IMR-90 (cell line): ENCODE measurements around the gene PHOX2A. TPM values are rescaled to one million over a fixed set of nuclear protein-coding genes. Genes with fewer than 3 reads are reported as not detected.
A peak's percentile ranks its signal among the peaks of the same experiment; 100 is the strongest.

Experiments
- ATAC-seq: fragments of 200-7000 bp; cut with Tn5 transposase; 2 replicates; pipeline ENCODE4 v1.9.1; 2020; ENCODE audit warnings: low read depth, mild to moderate bottlenecking, moderate library complexity
- BruUV-seq: library from RNA; stranded (reverse); fragments of 400-500 nt; replicated peaks from 2 replicates; lab custom pipeline; 2021; lab: Mats Ljungman, UMichigan
- CTCF ChIA-PET: fragments of 300-600 bp; formaldehyde crosslinking; extraction: SDS; loops from one replicate; lab custom pipeline; 2021; ENCODE audit warnings: antibody characterized with exemption; lab: Yijun Ruan, JAX
- POLR2A ChIA-PET: fragments of 300-600 bp; sonication (Branson Sonifier 250); formaldehyde crosslinking; loops from one replicate; lab custom pipeline; 2022; ENCODE audit warnings: antibody characterized with exemption; ENCODE audit not compliant: unreplicated experiment; lab: Charles Lee
- DNase-seq: peaks from one replicate; pipeline ENCODE4 v3.0.0; 2013
- H2AFZ ChIP-seq: replicated peaks from 2 replicates; pipeline ENCODE3; 2013; ENCODE audit warnings: low read length, mild to moderate bottlenecking; ENCODE audit not compliant: poor library complexity
- H2AK5ac ChIP-seq: 2 replicates; pipeline ENCODE4 v1.6.1; 2013; ENCODE audit warnings: low read depth, low read length, inconsistent platforms
- H2AK9ac ChIP-seq: replicated peaks from 2 replicates; pipeline ENCODE3; 2013; ENCODE audit warnings: mild to moderate bottlenecking, low read depth, low read length, moderate library complexity; ENCODE audit not compliant: poor library complexity
- H2BK120ac ChIP-seq: 2 replicates; pipeline ENCODE4 v1.6.1; 2013; ENCODE audit warnings: low read depth, low read length, inconsistent platforms
- H2BK15ac ChIP-seq: 3 replicates; pipeline ENCODE4 v1.6.1; 2013; ENCODE audit warnings: low read depth, low read length, inconsistent platforms
- H2BK20ac ChIP-seq: 2 replicates; pipeline ENCODE4 v1.6.1; 2013; ENCODE audit warnings: low read depth, mild to moderate bottlenecking, inconsistent platforms, low read length, moderate library complexity
- H2BK5ac ChIP-seq: 2 replicates; pipeline ENCODE4 v1.6.1; 2013; ENCODE audit warnings: mild to moderate bottlenecking, low read depth, low read length, inconsistent platforms; ENCODE audit not compliant: poor library complexity, severe bottlenecking
- H3K14ac ChIP-seq: replicated peaks from 2 replicates; pipeline ENCODE4 v1.6.1; 2013; ENCODE audit warnings: low read depth, low read length, inconsistent platforms
- H3K18ac ChIP-seq: 2 replicates; pipeline ENCODE4 v1.6.1; 2013; ENCODE audit warnings: low read depth, low read length, control low read depth
- H3K23ac ChIP-seq: 2 replicates; pipeline ENCODE4 v1.6.1; 2013; ENCODE audit warnings: low read depth, low read length, inconsistent platforms
- H3K27ac ChIP-seq: 2 replicates; pipeline ENCODE4 v1.5.1; 2013; ENCODE audit warnings: mild to moderate bottlenecking, control low read depth, low read length; ENCODE audit not compliant: insufficient read depth
- H3K27me3 ChIP-seq: 2 replicates; pipeline ENCODE4 v1.6.1; 2013; ENCODE audit warnings: low read length; ENCODE audit not compliant: control insufficient read depth, insufficient read depth
- H3K36me3 ChIP-seq: 2 replicates; pipeline ENCODE4 v1.6.1; 2013; ENCODE audit warnings: low read length, mixed read lengths; ENCODE audit not compliant: control insufficient read depth, insufficient read depth
- H3K4ac ChIP-seq: 2 replicates; pipeline ENCODE4 v1.6.1; 2013; ENCODE audit warnings: low read depth, low read length, inconsistent platforms
- H3K4me1 ChIP-seq: 2 replicates; pipeline ENCODE4 v1.6.1; 2013; ENCODE audit warnings: low read length, mixed read lengths; ENCODE audit not compliant: control insufficient read depth, insufficient read depth
- H3K4me2 ChIP-seq: 2 replicates; pipeline ENCODE4 v1.6.1; 2013; ENCODE audit warnings: low read depth, mild to moderate bottlenecking, control low read depth, low read length, moderate library complexity
- H3K4me3 ChIP-seq: 2 replicates; pipeline ENCODE4 v1.5.1; 2013; ENCODE audit warnings: low read depth, mild to moderate bottlenecking, control low read depth, low read length, moderate library complexity; ENCODE audit not compliant: insufficient read depth
- H3K56ac ChIP-seq: 2 replicates; pipeline ENCODE4 v1.6.1; 2013; ENCODE audit warnings: low read length, inconsistent platforms; ENCODE audit not compliant: insufficient read depth; ENCODE audit errors: extremely low read depth
- H3K79me1 ChIP-seq, 2 experiments: 2 replicates each; pipeline ENCODE4 v1.6.1; 2013; ENCODE audit warnings: low read length in 2 of 2, inconsistent platforms in 1 of 2, low read depth in 1 of 2
- H3K9ac ChIP-seq: 2 replicates; pipeline ENCODE4 v1.6.1; 2013; ENCODE audit warnings: low read depth, low read length, control low read depth
- H3K9me1 ChIP-seq: 2 replicates; pipeline ENCODE4 v1.6.1; 2013; ENCODE audit warnings: low read length, inconsistent platforms; ENCODE audit not compliant: insufficient read depth
- H3K9me3 ChIP-seq: 2 replicates; pipeline ENCODE4 v1.6.1; 2013; ENCODE audit warnings: low read length; ENCODE audit not compliant: control insufficient read depth, insufficient read depth
- H4K20me1 ChIP-seq: 2 replicates; pipeline ENCODE4 v1.6.1; 2013; ENCODE audit warnings: low read length, inconsistent platforms; ENCODE audit not compliant: insufficient read depth
- H4K5ac ChIP-seq: 2 replicates; pipeline ENCODE4 v1.6.1; 2013; ENCODE audit warnings: mild to moderate bottlenecking, low read depth, low read length, control low read depth
- H4K8ac ChIP-seq, 2 experiments: 2 replicates each; pipeline ENCODE4 v1.6.1; 2013; ENCODE audit warnings: low read depth in 2 of 2, low read length in 2 of 2, control low read depth in 1 of 2, inconsistent platforms in 1 of 2
- H4K91ac ChIP-seq: 2 replicates; pipeline ENCODE4 v1.6.1; 2013; ENCODE audit warnings: low read depth, low read length, inconsistent platforms; ENCODE audit not compliant: insufficient read depth
- BHLHE40 ChIP-seq: fragments of 150-350 bp; IDR thresholded peaks from 2 replicates; pipeline ENCODE4 v1.6.1; 2016; ENCODE audit warnings: mild to moderate bottlenecking, low read depth, low read length
- CEBPB ChIP-seq: IDR thresholded peaks from 2 replicates; pipeline ENCODE4 v1.6.1; 2012; ENCODE audit warnings: low read depth, low read length, improper control_type of control experiment
- CTCF ChIP-seq: conservative IDR thresholded peaks from 2 replicates; pipeline ENCODE4 v1.5.1; 2012; ENCODE audit warnings: mild to moderate bottlenecking, low read depth, low read length, improper control_type of control experiment
- ELK1 ChIP-seq: fragments of 150-350 bp; IDR thresholded peaks from 2 replicates; pipeline ENCODE4 v1.6.1; 2016; ENCODE audit warnings: low read depth, mild to moderate bottlenecking, low read length, moderate library complexity, borderline replicate concordance
- FOS ChIP-seq: fragments of 150-350 bp; IDR thresholded peaks from 2 replicates; pipeline ENCODE4 v1.6.1; 2016; ENCODE audit warnings: low read depth, low read length
- MAFK ChIP-seq: IDR thresholded peaks from 2 replicates; pipeline ENCODE4 v1.6.1; 2012; ENCODE audit warnings: low read depth, low read length, improper control_type of control experiment
- MAZ ChIP-seq: IDR thresholded peaks from 2 replicates; pipeline ENCODE4 v1.6.1; 2012; ENCODE audit warnings: low read depth, mild to moderate bottlenecking, low read length, improper control_type of control experiment, moderate library complexity, borderline replicate concordance
- MXI1 ChIP-seq: IDR thresholded peaks from 2 replicates; pipeline ENCODE4 v1.6.1; 2012; ENCODE audit warnings: low read depth, mild to moderate bottlenecking, low read length, moderate library complexity, borderline replicate concordance
- NFE2L2 ChIP-seq: fragments of 150-350 bp; IDR thresholded peaks from 2 replicates; pipeline ENCODE4 v1.6.1; 2016; ENCODE audit warnings: low read depth, mild to moderate bottlenecking, low read length
- POLR2A ChIP-seq: IDR thresholded peaks from 2 replicates; pipeline ENCODE4 v1.6.1; 2012; ENCODE audit warnings: mild to moderate bottlenecking, low read depth, low read length
- WGBS, 2 experiments: methylation state at CpG; one replicate each; pipeline versions ENCODE4 v1.1.5 to v1.1.7; 2013; ENCODE audit warnings: missing lambda C conversion rate in 2 of 2; ENCODE audit not compliant: insufficient read length in 1 of 2; ENCODE audit errors: extremely low coverage in 2 of 2; 5-methylcytosine and 5-hydroxymethylcytosine counted together
- dilution Hi-C: fragments of 300-500 bp; cut with HindIII; formaldehyde crosslinking; loops from one replicate; pipeline ENCODE4 v1.14.3; 2018; ENCODE audit warnings: low sequenced_read_pairs; ENCODE audit not compliant: unreplicated experiment
- in situ Hi-C: fragments of 300-500 bp; cut with MboI; formaldehyde crosslinking; loops from 3 replicates; pipeline ENCODE4 v1.14.3; 2019; ENCODE audit warnings: low sequenced_read_pairs, inconsistent platforms, mixed read lengths
- intact Hi-C: fragments of 100-400 bp; cut with micrococcal nuclease; formaldehyde crosslinking; loops from 2 replicates; pipeline ENCODE4 v1.10.0; 2022
- polyA plus RNA-seq, 3 experiments: library from polyadenylated mRNA; depleted of rRNA; stranded (reverse); fragments of >200 nt; gene quantifications; 2 replicates each; pipeline ENCODE4 v1.2.3, GENCODE V29; 2012; ENCODE audit warnings: low replicate concordance in 1 of 3
- total RNA-seq: library from RNA; depleted of rRNA; stranded (reverse); fragments of >200 nt; gene quantifications from 2 replicates; pipeline ENCODE4 v1.2.3, GENCODE V29; 2012

Gene PHOX2A
- total and polyA plus RNA-seq, 2 of the 4 experiments (the other 2 are of a cell fraction): not detected

GRCh38 chr11:72240461-72241290 is 3.3 kb downstream of the PHOX2A start (continued):
- TF ChIP-seq MAZ: no peak

- H2BK120ac ChIP-seq: no peak overlapping the region
- BruUV-seq: no TSS peak
- H3K23ac ChIP-seq: peak overlapping the region; percentile 69
- H2AFZ ChIP-seq: peak overlapping the region; percentile 84
- no peak overlapping the region for H2BK20ac ChIP-seq
- no peaks in the 10 kb centered on the region for H3K9me1 ChIP-seq
- H4K91ac ChIP-seq: no peak overlapping the region
- WGBS, 2 experiments: 5% methylated on average over 52 of the region's 69 CpGs; no CpG with 5 or more reads in 1 of the 2 experiments
- intact Hi-C loops: loop anchor here (2.0 kb wide), 2 partner anchors 113 to 191 kb away; no protein-coding TSS in a partner anchor
- H3K14ac ChIP-seq: peak overlapping the region; percentile 37; the same call in 1 of the 2 replicates
- no peak overlapping the region for H3K9ac ChIP-seq
- no peak overlapping the region for H2BK15ac ChIP-seq
- ATAC-seq (peak; percentile 41), DNase-seq (no peak)
- no peak overlapping the region for H3K4me3 ChIP-seq
- H3K4me1 ChIP-seq: peaks cover 2% of the 10 kb centered on the region; the same call in 1 of the 2 replicates
- POLR2A ChIA-PET: no interaction called here
- no peak overlapping the region for H2AK9ac ChIP-seq
- no peak overlapping the region for H3K27ac ChIP-seq
- in situ Hi-C loops: loop anchor here (5.0 kb wide), 1 partner anchor 213 kb away; no protein-coding TSS in a partner anchor
- dilution Hi-C loops: no loop called here
- H3K79me1 ChIP-seq: no peaks in the 10 kb centered on the region; a peak in 1 of 4 replicates
- TF ChIP-seq FOS: no peak
- TF ChIP-seq BHLHE40: 0 out of 2 replicates have a peak, but pooled peaks have one; percentile 9
- no peak for TF ChIP-seq ELK1
- TF ChIP-seq MXI1: peak; percentile 32; the same call in 1 of the 2 replicates
- TF ChIP-seq MAZ: peak; percentile 26; the same call in 1 of the 2 replicates
- no peak for TF ChIP-seq CEBPB
- 0 out of 2 replicates have a peak, but pooled peaks have one; percentile 12 for TF ChIP-seq CTCF
- no peak for TF ChIP-seq MAFK
- no peak for TF ChIP-seq POLR2A
- no peak for TF ChIP-seq NFE2L2
- H3K9me3 ChIP-seq: peaks cover 2% of the 10 kb centered on the region; the same call in 1 of the 2 replicates
- H3K56ac ChIP-seq: no peak overlapping the region
- H2AK5ac ChIP-seq: no peak overlapping the region
- CTCF ChIA-PET: no interaction called here
- no peak overlapping the region for H3K4ac ChIP-seq
- peak overlapping the region; percentile 18 for H3K4me2 ChIP-seq
- peaks cover 37% of the 10 kb centered on the region for H4K20me1 ChIP-seq
- no peak overlapping the region for H4K5ac ChIP-seq
- H3K36me3 ChIP-seq: peaks cover 29% of the 10 kb centered on the region
- no peak overlapping the region; a peak in 1 of 4 replicates for H4K8ac ChIP-seq
- no peak overlapping the region for H2BK5ac ChIP-seq
- H3K18ac ChIP-seq: no peak overlapping the region
- peaks cover 45% of the 10 kb centered on the region for H3K27me3 ChIP-seq
These were observed 4.0 kb downstream of the PHOX2A start for GRCh38 chr11:72239849-72240460.
